ENCODE data around the gene PHKB.
"Not testable (repeated sequence)": the region's sequence is repeated elsewhere in the genome, so short reads cannot be mapped to it uniquely, and the experiment has no call there.

The PHKB gene

GRCh38 chr16:47511882-47512281, 50.8 kb downstream of the PHKB start:
- DNase-seq = no peak

GRCh38 chr16:47519037-47519436, 57.9 kb downstream of the PHKB start:
- no peak for DNase-seq

GRCh38 chr16:47519546-47519945, 58.4 kb downstream of the PHKB start:
- DNase-seq = no peak

GRCh38 chr16:47519996-47520679, 59.0 kb downstream of the PHKB start:
- peak; percentile 73 for DNase-seq

GRCh38 chr16:47523342-47524006, 62.3 kb downstream of the PHKB start:
- peak; percentile 5 for DNase-seq

DNA sequence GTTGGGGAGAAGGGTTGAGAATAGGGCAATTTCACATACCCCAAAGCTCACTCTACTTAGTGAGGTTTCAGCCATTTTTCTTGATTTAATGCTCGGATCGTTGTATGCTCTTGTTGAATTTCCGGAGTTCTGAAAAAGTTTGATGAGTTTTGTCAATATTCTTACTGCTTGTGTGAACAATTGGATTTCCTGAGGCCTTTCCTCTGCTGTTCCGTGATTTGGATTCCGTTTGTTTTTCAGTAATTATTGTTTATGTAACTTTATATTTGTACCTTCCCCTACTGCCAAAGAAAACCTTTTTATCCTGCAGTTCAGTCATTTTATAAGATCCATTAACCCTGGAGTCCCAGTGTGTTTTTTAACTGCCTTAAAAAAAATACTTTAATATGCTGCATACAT, 62.9 kb downstream of the PHKB start:
- no peak for DNase-seq

DNA sequence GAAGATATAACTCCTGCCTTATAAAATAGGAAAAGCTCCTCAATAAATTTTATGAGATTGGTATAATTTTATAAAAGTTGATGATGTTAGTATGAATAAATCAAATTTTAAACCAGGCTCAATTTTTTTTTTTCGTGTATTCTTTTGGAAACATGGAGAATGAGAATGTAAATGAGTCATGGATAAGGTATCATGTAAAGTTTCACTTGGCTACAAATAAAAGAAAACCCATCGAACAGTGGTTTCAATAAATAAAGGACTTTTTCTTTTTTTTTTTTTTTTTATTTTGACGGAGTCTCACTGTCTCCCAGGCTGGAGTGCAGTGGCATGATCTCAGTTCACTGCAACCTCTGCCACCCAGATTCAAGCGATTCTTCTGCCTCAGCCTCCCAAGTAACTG, 67.3 kb downstream of the PHKB start:
- DNase-seq = no peak

- DNase-seq = no peak
These were observed 72.7 kb downstream of the PHKB start for GRCh38 chr16:47533744-47534292.

GRCh38 chr16:47538472-47538871, 77.3 kb downstream of the PHKB start:
- no peak for DNase-seq

DNA sequence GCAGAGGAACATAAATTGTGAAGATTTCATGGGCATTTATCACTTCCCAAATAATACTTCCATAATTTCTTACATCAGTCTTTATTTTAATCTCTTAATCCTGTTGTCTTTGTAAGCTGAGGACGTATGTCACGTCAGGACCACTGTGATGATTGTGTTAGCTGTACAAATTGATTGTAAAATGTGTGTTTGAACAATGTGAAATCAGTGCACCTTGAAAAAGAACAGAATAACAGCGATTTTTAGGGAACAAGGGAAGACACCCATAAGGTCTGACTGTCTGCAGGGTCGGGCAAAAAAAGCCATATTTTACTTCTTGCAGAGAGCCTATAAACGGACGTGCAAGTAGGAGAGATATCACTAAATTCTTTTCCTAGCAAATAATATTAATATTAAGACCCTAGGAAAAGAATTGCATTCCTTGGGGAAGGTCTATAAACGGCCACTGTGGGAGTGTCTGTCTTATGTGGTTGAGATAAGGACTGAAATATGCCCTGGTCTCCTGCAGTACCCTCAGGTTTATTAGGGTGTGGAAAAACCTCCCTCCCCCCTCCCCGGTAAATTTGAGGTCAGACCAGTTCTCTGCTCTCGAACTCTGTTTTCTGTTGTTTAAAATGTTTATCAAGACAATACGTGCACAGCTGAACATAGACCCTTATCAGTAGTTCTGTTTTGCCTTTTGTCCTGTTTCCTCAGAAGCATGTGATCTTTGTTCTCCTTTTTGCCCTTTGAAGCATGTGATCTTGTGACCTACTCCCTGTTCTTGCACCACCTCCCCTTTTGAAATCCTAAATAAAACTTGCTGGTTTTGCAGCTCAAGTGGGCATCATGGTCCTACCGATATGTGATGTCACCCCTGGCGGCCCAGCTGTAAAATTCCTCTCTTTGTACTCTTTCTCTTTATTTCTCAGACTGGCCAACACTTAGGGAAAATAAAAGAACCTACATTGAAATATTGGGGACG, 78.9 kb downstream of the PHKB start:
- DNase-seq = peak; percentile 17

DNA sequence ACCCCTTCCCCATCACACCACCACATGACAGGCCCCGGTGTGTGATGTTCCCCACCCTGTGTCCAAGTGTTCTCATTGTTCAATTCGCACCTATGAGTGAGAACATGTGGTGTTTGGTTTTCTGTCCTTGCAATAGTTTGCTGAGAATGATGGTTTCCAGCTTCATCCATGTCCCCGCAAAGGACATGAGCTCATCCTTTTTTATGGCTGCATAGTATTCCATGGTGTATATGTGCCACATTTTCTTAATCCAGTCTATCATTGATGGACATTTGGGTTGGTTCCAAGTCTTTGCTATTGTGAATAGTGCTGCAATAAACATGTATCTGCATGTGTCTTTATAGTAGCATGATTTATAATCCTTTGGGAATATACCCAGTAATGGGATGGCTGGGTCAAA, 80.0 kb downstream of the PHKB start:
- DNase-seq = not testable (repeated sequence)

- DNase-seq = not testable (repeated sequence)
These were observed 83.1 kb downstream of the PHKB start for GRCh38 chr16:47544255-47544654.

DNA sequence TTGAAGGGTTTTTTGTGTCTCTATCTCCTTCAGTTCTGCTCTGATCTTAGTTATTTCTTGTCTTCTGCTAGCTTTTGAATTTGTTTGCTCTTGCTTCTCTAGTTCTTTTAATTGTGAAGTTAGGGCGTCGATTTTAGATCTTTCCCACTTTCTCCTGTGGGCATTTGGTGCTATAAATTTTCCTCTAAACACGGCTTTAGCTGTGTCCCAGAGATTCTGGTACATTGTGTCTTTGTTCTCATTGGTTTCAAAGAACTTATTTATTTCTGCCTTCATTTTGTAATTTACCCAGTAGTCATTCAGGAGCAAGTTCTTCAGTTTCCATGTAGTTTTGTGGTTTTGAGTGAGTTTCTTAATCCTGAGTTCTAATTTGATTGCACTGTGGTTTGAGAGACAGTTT, 90.1 kb downstream of the PHKB start:
- not testable (repeated sequence) for DNase-seq

- DNase-seq = not testable (repeated sequence)
These were observed 90.6 kb downstream of the PHKB start for GRCh38 chr16:47551767-47552166.

DNA sequence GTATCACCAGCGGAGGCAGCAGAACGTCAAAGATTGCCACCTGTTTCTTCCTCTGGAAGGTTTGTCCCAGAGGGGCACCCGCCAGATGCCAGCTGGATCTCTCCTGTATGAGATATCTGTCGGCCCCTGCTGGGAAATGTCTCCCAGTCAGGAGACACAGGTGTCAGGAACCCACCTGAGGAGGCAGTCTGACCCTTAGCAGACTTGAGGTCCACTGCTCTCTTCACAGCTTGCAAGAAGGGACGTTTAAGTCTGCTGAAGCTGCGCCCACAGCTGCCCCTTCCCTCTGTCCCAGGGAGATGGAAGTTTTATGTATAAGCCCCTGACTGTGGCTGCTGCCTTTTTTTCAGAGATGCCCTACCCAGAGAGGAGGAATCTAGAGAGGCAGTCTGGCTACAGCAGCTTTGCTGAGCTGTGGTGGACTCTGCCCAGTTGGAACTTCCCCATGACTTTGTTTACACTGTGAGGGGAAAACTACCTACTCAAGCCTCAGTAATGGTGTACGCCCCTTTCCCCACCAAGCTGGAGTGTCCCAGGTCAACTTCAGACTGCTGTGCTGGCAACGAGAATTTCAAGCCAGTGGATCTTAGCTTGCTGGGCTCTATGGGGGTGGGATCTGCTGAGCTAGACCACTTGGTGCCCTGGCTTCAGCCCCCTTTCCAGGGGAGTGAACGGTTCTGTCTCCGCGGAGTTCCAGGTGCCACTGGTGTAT, 92.9 kb downstream of the PHKB start:
- no peak for DNase-seq

DNA sequence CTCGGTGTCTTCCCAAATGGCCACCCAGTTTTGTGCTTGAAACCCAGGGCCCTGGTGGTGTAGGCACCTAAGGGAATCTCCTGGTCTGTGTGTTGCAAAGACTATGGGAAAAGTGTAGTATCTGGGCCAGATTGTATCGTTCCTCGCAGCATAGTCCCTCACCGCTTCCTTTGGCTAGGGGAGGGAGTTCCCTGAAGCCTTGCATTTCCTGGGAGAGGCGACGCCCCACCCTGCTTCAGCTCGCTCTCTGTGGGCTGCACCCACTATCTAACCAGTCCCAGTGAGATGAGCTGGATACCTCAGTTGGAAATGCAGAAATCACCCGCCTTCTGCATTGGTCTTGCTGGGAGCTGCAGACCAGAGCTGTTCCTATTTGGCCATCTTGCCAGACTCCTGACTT, 93.5 kb downstream of the PHKB start:
- DNase-seq = not testable (repeated sequence)

DNA sequence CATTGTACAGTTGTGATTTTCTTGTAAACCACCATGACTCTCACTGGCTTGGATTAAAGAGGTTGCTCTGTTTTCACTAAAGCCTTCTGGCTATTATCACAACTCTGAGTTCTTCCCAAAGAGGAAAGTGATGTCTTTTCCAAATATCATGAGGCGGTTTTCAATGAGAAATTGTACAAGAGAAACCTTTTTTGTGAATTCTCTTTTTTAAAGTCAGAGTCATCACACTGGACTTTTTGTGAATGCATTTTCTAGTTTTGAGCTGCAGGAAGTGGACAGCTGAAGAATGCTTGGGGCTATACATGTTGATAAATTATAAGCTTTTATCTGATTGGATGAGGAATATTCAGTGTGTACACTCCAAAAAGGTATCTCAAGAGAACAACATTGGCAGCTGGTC, 100.2 kb downstream of the PHKB start:
- DNase-seq = no peak

DNA sequence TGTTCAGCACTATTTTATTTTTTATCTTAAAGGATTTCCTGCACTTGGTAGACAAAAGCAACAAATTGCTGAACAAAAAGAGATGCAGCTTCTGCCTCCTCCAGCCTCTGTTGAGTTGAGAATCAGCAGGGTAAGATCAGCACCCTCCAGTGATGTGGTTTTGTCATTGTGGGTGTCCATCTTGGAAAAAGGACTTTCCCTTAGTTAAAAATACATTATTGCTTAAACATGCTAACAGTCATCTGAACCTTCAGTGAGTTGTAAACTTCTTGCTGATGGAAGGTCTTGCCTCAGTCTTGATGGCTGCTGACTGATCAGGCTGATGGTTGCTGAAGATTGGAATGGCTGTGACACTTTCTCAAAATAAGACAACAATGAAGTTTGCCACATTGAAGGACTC, 101.2 kb downstream of the PHKB start:
- DNase-seq = no peak

- DNase-seq = peak; percentile 39
These were observed 104.3 kb downstream of the PHKB start for GRCh38 chr16:47565454-47565853.

DNA sequence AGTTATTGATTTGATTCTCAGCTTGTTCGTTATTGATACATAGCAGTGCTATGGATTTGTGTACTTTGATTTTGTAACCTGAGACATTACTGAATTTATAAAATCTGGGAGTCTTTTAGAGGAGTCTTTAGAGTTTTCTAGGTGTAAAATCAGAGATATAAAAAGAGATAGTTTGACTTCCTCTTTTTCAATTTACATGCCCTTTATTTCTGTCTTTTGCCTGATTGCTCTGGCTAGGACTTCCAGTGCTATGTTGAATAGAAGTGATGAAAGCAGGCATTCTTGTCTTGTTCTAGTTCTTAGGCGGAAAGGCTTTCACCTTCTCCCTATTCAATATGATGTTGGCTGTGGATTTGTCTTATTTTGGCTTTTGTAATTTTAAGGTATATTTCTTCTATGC, 106.2 kb downstream of the PHKB start:
- peak; percentile 10 for DNase-seq

- DNase-seq = no peak
These were observed 107.2 kb downstream of the PHKB start for GRCh38 chr16:47568351-47568750.

DNA sequence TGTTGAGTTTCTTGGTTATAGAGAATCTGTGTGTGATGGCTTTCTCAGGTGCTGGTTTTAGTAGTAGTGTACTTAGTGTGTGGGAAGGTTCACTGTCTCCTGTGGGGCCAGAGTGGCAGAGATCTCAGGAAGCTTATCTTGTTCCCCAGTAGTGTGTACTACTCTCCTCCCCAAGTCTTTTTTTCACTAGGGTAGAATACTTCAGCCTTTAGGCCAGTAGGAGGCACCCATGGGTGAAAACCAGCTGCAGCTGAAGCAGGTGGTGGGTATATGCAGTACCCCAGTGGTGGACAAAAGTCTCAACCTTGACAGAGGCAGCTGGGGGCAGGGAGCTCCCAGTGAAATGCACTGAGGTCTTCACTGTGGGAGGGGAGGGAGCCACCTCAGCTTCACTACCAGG, 109.9 kb downstream of the PHKB start:
- no peak for DNase-seq

GRCh38 chr16:47571711-47572110, 110.6 kb downstream of the PHKB start:
- DNase-seq = no peak
